ENCODE data around the gene CEP85L.

The CEP85L gene

GRCh38 chr6:118502169-118502568 lies 149.2 kb downstream of the CEP85L start:
- DNase-seq (ENCODE audit: low read depth in 4 of 4, low spot score in 1 of 4) = no peak

- DNase-seq (ENCODE audit: low read depth in 4 of 4, low spot score in 1 of 4) = no peak
These were observed 149.6 kb downstream of the CEP85L start for GRCh38 chr6:118501765-118502164.

DNA sequence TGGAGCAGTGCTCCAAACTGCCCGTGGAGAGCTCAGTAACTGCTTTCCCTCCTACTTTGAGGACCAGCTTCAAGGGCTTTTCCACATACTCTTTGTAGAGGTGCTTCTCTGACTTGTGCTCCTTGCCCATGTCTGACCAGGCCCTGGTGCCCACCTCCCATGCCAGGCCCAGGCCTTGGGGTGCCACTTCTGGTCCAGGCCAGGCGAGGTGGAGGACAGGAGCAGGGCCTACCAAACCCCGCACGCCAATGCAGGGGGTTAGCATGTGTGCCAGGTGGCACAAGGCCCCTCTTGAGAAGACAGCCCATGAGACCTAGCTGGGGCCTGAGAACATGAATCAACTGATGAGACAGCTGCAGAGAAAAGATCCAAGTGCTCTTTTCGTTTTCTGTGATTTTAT lies 150.3 kb downstream of the CEP85L start:
- no peak for DNase-seq (ENCODE audit: low read depth in 4 of 4, low spot score in 1 of 4)

DNA sequence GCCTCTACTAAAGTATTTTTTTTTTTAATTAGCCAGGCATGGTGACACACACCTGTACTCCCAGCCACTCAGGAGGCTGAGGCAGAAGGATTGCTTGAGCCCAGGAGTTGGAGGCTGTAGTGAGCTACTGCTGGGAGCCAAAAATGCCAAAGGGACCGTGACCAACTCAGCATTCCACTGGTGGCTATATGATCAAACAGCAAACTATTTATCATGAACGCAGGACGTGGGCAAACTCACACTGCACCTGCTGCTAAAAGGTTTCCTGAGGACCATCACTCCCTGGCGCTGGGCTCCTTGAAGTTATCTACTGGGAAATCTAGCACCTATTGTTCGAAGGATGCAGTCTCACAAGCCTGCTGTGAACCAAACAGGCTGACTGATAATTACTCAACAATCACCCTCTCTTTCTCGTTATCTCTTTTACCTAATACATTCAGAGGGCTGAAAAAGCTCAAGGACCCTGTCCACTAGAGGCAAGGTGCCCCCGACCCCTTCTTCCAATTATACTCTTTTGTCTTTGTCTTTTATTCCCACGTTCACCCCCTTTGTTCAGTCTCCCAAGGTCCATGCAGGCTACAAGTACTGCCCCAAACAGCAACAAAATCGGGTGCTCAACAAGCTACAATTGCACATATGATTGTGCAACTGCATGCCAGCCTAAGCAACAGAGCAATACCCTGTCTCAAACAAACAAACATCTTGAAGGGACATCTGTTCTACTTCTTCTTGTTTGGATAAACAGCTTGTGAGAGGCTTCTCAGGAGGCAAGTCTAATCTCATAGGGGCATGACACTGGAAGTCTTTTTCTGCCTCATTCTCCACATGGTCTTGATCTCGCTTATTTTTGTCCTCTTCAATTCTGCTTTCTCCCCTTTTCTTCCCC lies 151.0 kb downstream of the CEP85L start:
- no peak for DNase-seq (ENCODE audit: low read depth in 4 of 4, low spot score in 1 of 4)

- no peak for DNase-seq (ENCODE audit: low read depth in 4 of 4, low spot score in 1 of 4)
These were observed 155.7 kb downstream of the CEP85L start for GRCh38 chr6:118495485-118496280.

DNA sequence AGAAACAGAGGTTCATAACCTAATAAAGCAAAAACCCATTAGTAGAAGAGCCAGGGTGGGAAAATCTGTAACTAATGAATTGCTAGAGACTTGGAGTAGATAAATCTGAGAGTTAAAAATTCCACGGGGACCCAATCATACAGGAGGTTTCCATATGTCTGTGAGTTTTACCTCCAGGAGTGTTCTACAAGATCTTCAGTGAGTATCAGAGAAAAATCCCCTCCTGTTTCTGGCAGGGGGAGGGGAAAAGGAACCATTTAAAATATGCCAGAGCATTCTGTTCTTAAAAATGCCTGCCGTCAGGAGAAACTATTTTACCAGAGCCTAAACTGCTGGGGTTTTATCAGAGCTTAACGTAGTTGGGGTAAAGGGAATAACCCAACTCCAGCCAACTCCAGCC lies 157.3 kb downstream of the CEP85L start:
- no peak for DNase-seq (ENCODE audit: low read depth in 4 of 4, low spot score in 1 of 4)

DNA sequence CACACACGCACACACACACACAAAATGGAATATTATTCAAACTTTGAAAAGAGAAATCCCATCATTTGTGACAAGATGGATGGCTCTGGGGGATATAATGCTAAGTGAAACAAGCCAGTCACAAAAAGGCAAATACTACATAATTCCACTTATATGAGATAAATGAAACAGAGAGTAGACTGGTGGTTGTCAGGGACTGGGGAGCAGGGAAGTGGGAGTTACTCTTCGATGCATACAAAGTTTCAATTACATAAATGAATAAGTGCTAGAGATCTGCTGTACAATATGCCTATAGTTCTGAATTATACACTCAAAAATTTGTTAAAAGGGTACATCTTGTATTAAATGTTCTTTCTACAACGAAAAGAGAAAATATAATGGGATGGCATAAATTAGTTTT lies 161.4 kb downstream of the CEP85L start:
- DNase-seq (ENCODE audit: low read depth in 4 of 4, low spot score in 1 of 4) = no peak

GRCh38 chr6:118488631-118489030 lies 162.8 kb downstream of the CEP85L start:
- DNase-seq (ENCODE audit: low read depth in 4 of 4, low spot score in 1 of 4) = no peak

GRCh38 chr6:118485601-118486550 lies 165.5 kb downstream of the CEP85L start:
- no peak for DNase-seq (ENCODE audit: low read depth in 4 of 4, low spot score in 1 of 4)

DNA sequence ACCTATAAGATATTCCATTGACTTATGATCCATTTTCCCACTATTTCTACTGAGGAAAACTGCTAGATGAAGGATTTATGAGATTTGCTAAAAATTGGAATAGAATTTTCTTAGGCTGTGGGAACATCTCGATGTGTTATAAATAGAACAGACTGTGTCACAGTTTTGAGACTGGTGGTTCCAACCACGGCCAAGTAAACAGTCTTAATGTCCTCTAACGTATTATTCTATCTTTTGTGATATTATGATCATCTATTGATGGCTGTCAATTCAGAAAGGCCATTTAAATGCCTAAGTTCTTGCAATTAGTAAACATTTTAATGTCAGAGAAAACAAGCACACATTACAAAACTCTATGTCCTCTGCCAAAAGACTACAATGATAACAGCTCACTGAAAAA lies 174.8 kb downstream of the CEP85L start:
- no peak for DNase-seq (ENCODE audit: low read depth in 4 of 4, low spot score in 1 of 4)

- no peak for DNase-seq (ENCODE audit: low read depth in 4 of 4, low spot score in 1 of 4)
These were observed 178.1 kb downstream of the CEP85L start for GRCh38 chr6:118473266-118473665.

- DNase-seq (ENCODE audit: low read depth in 4 of 4, low spot score in 1 of 4) = no peak
These were observed 181.9 kb downstream of the CEP85L start for GRCh38 chr6:118469468-118469867.

DNA sequence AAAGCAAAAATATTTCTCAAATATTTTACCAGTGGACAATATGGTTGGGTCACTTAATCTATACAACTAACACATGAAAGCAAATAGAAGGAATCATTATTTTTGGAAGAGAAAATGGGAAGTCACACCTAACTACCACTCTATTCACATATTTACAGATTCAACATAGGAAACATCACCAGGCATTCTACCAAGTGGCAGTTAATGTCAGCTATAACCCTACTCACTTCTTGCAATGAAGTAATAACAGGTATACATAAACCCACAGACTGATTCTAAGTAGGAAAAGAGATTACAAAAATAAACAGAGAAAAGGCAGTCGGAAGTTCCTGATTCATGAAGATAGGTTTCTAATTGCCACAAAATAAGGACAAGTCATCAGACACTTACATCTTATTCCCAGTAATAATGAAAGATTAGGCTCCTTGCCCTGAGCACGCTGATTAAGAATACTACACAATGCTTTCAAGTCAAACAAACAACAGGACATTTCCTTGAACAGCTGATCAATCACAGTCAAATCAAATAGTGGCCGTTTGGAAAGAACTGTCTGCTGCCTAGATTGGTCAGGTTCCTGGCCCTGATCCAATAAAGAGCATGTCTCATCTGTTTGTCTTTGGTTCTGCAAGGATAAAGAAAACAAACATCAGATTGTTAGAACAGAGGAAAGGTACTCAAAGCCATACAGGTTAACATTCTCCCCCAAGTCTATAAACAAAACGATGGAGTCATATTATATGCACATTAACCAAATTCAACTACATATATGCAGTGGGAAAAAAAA lies 182.5 kb downstream of the CEP85L start:
- DNase-seq (ENCODE audit: low read depth in 4 of 4, low spot score in 1 of 4) = no peak

DNA sequence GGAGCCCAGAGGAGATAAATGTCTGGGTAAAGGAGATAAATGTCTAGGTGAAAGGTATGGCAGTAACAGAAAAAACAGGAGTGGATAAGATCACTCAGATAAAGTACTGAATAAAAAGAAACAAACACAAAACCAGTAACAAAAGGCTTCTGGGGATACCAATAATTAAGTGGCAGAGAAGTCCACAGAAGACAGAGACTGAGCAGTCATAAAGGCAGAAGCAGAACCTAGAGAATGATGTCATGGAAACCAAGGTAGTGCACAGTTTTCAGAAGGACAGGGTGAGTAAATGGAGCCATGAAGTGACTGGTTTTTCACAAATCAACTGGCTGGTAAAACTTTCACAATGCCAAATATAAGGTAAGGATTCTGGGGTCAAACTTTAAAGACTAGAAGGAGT lies 184.2 kb downstream of the CEP85L start:
- DNase-seq (ENCODE audit: low read depth in 4 of 4, low spot score in 1 of 4) = no peak

DNA sequence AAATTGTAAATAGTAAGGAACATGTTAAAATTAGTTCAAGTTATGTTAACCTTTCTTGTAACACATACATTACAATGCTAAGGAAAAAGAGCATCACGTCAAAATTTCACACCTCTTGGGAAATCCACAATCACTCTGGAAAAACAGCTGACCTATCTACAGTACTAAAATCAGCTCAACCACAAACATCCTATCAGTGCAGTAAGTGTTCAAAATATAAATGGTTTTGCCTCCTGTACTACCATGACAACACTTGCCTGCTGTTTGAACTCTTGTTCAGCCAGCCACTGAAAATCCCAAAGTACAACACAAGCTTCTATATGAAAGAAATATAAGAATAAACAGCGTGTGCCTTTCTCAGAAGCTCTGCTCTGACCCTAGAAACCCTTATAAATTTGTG lies 186.8 kb downstream of the CEP85L start:
- DNase-seq (ENCODE audit: low read depth in 4 of 4, low spot score in 1 of 4) = no peak

DNA sequence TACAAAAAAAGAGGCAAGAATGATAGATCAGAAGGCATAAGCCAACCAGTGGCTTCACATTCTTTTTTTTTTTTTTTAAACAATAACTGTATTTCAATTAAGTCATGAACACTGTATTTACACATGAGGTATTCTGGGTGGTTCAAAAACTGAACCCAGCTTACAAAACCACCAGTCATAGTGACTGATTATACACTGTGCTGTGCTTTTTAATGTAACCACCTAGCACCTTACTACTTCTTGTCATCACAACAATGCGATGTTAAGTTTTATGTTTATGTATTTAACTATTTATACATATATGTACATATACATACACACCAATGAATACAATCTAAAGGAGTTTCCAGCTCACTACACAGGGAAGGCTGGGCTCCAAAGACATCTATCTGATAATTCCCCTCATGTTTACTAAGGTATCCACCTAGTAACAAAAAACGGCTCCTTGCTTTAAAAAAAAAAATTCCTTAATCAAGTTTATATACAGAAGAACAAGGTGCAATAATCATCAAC lies 190.4 kb downstream of the CEP85L start:
- DNase-seq (ENCODE audit: low read depth in 4 of 4, low spot score in 1 of 4) = no peak

DNA sequence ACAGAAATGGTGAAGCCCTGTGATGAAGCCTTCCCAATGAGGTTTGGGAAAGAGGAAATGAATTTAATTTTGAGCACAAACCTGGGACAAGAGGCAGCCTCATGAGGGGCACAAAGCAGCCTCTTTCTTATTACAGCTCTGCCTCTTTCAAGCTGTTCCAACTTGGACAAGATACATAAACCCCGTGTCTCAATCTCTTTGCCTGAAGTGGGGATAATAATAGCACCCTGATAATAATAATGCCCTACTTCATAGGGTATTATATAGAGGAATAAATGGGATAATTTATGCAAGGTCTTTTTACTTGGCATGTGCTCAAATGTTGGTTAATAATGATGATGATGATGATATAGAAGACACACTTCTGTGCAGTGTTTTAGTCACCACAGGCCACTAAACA lies 194.4 kb downstream of the CEP85L start:
- no peak for DNase-seq (ENCODE audit: low read depth in 4 of 4, low spot score in 1 of 4)

DNA sequence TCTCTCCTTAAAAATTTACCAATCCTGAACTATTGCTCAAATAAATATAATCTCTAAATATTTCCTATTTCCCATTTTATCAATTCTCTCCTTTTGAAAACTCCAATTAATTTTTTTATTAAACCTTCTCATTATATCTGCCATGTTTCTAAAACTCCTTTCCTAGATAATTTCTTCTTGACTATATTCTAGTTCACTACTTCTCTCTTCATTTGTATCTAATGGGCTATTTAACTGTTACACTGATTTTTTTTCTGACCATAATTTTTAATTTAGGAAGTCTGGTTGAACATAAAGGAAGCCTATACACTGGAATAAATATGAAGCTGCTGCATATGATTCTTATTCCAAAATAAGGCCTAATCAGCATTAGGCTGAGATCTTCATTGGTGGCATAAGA lies 199.6 kb downstream of the CEP85L start:
- no peak for DNase-seq (ENCODE audit: low read depth in 4 of 4, low spot score in 1 of 4)

DNA sequence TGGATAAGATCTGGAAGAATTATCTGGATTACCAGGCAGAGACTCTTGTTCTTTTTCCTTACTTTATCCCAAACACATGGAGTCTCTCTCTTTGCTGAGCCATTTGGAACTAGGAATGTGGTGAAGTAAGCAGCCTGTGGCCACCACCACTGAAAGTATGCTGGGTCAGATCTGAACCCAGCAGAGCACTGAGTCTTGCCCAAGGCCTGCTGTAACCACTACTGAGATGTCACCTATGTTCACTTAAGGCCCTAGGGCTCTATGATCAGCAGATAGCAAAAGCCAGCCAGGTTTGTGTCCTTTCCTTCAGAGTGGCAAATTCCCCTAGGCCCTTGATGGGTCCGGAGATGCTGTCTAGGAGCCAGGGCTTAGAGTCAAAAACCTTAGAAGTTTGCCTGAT lies 206.6 kb downstream of the CEP85L start:
- no peak for DNase-seq (ENCODE audit: low read depth in 4 of 4, low spot score in 1 of 4)

- no peak for DNase-seq (ENCODE audit: low read depth in 4 of 4, low spot score in 1 of 4)
These were observed 214.9 kb downstream of the CEP85L start for GRCh38 chr6:118436482-118436881.
